GM23338 (cell line): ENCODE measurements around the gene AGAP1. TPM values are rescaled to one million over a fixed set of nuclear protein-coding genes. Genes with fewer than 3 reads are reported as not detected.

ENCODE experiments used
- ATAC-seq: fragments of 200-7000 bp; cut with Tn5 transposase; 3 replicates; pipeline ENCODE4 v1.9.1; 2020
- DNase-seq: peaks from one replicate; pipeline ENCODE4 v3.0.0-alpha.2; 2015; ENCODE audit warnings: low spot score
- H2AFZ ChIP-seq: fragments of 200-600 bp; sonication (generic); 2 replicates; pipeline ENCODE4 v1.8.0; 2016; ENCODE audit warnings: antibody characterized with exemption, mild to moderate bottlenecking, moderate library complexity
- H3F3A ChIP-seq: fragments of 200-600 bp; sonication (generic); replicated peaks from 2 replicates; pipeline ENCODE4 v1.8.0; 2017; ENCODE audit warnings: antibody characterized with exemption, mixed run types, low read depth
- H3K27ac ChIP-seq: fragments of 200-600 bp; sonication (generic); 2 replicates; pipeline ENCODE4 v1.6.1; 2016; ENCODE audit warnings: low read depth
- H3K27me3 ChIP-seq: fragments of 200-600 bp; sonication (generic); 2 replicates; pipeline ENCODE4 v1.8.0; 2016; ENCODE audit warnings: mild to moderate bottlenecking, mixed run types, moderate library complexity; ENCODE audit not compliant: insufficient read depth
- H3K36me3 ChIP-seq: fragments of 200-600 bp; sonication (generic); 2 replicates; pipeline ENCODE4 v1.8.0; 2016; ENCODE audit warnings: mild to moderate bottlenecking; ENCODE audit not compliant: insufficient read depth
- H3K4me1 ChIP-seq: fragments of 200-600 bp; sonication (generic); 2 replicates; pipeline ENCODE4 v1.8.0; 2016; ENCODE audit warnings: mild to moderate bottlenecking, moderate library complexity; ENCODE audit not compliant: insufficient read depth
- H3K4me2 ChIP-seq: fragments of 200-600 bp; sonication (generic); 2 replicates; pipeline ENCODE4 v1.7.1; 2017; ENCODE audit warnings: mixed run types
- H3K4me3 ChIP-seq: fragments of 200-600 bp; sonication (generic); 2 replicates; pipeline ENCODE4 v1.6.1; 2016; ENCODE audit warnings: mixed run types
- H3K79me2 ChIP-seq: fragments of 200-600 bp; sonication (generic); replicated peaks from 2 replicates; pipeline ENCODE4 v1.8.0; 2017; ENCODE audit warnings: mild to moderate bottlenecking; ENCODE audit not compliant: insufficient read depth
- H3K9me2 ChIP-seq: fragments of 200-600 bp; sonication (generic); 2 replicates; pipeline ENCODE4 v1.8.0; 2017; ENCODE audit not compliant: insufficient read depth
- H4K20me1 ChIP-seq: fragments of 200-600 bp; sonication (generic); replicated peaks from 2 replicates; pipeline ENCODE4 v1.8.0; 2017; ENCODE audit warnings: mild to moderate bottlenecking; ENCODE audit not compliant: insufficient read depth
- H3K27ac Mint-ChIP-seq: 2 replicates; pipeline ENCODE4 v1.8.0; 2020; ENCODE audit warnings: inconsistent platforms, mild to moderate bottlenecking, moderate library complexity, mixed read lengths
- H3K27me3 Mint-ChIP-seq: 3 replicates; pipeline ENCODE4 v1.8.0; 2022; ENCODE audit warnings: low read depth, mild to moderate bottlenecking, moderate library complexity, mixed read lengths, inconsistent platforms; ENCODE audit not compliant: insufficient read depth, poor library complexity
- H3K36me3 Mint-ChIP-seq: 3 replicates; pipeline ENCODE4 v1.8.0; 2021; ENCODE audit warnings: low read depth, mild to moderate bottlenecking, inconsistent platforms, moderate library complexity, mixed read lengths
- H3K4me1 Mint-ChIP-seq: 3 replicates; pipeline ENCODE4 v1.8.0; 2020; ENCODE audit warnings: mild to moderate bottlenecking, inconsistent platforms, mixed read lengths
- H3K4me3 Mint-ChIP-seq: 3 replicates; pipeline ENCODE4 v1.8.0; 2021; ENCODE audit warnings: moderate library complexity, mild to moderate bottlenecking, inconsistent platforms, mixed read lengths
- H3K9me3 Mint-ChIP-seq: 3 replicates; pipeline ENCODE4 v1.8.0; 2020; ENCODE audit warnings: moderate library complexity, mild to moderate bottlenecking, inconsistent platforms, mixed read lengths
- CTCF ChIP-seq, 2 experiments: fragments of 200-600 bp in 1 of 2; sonication (generic) in 1 of 2; conservative IDR thresholded peaks; 2 replicates each; pipeline versions ENCODE4 v1.5.1 to v1.6.1; 2016 to 2017; ENCODE audit warnings: antibody characterized with exemption in 2 of 2, low read depth in 2 of 2, mild to moderate bottlenecking in 2 of 2, moderate library complexity in 1 of 2
- ETS1 ChIP-seq: IDR thresholded peaks from 2 replicates; pipeline ENCODE4 v1.6.1; 2016; ENCODE audit warnings: antibody characterized with exemption
- EZH2 ChIP-seq: fragments of 200-600 bp; sonication (generic); IDR thresholded peaks from one replicate; pipeline ENCODE4 v1.8.0; 2017; ENCODE audit warnings: antibody characterized with exemption, mild to moderate bottlenecking, low read depth; ENCODE audit not compliant: unreplicated experiment
- JUNB ChIP-seq: IDR thresholded peaks from one replicate; pipeline ENCODE4 v1.6.1; 2016; ENCODE audit warnings: antibody characterized with exemption; ENCODE audit not compliant: unreplicated experiment
- NANOG ChIP-seq: IDR thresholded peaks from 2 replicates; pipeline ENCODE4 v1.6.1; 2016; ENCODE audit warnings: antibody characterized with exemption, borderline replicate concordance
- POLR2AphosphoS5 ChIP-seq: IDR thresholded peaks from 2 replicates; pipeline ENCODE4 v1.6.1; 2016; ENCODE audit warnings: antibody characterized with exemption, low read depth
- REST ChIP-seq: IDR thresholded peaks from one replicate; pipeline ENCODE4 v1.6.1; 2018; ENCODE audit warnings: antibody characterized with exemption; ENCODE audit not compliant: unreplicated experiment
- STAT1 ChIP-seq: IDR thresholded peaks from one replicate; pipeline ENCODE4 v1.6.1; 2016; ENCODE audit warnings: antibody characterized with exemption; ENCODE audit not compliant: unreplicated experiment
- ZNF114 ChIP-seq: fragments of 250-450 bp; sonication (Bioruptor Pico); IDR thresholded peaks from 2 replicates; pipeline ENCODE4 v1.5.0; 2020; ENCODE audit warnings: mild to moderate bottlenecking, moderate library complexity
- ZNF331 ChIP-seq: fragments of 250-450 bp; sonication (Bioruptor Pico); IDR thresholded peaks from 2 replicates; pipeline ENCODE4 v1.5.0; 2020; ENCODE audit warnings: low read depth, mild to moderate bottlenecking, moderate library complexity
- polyA plus RNA-seq: library from polyadenylated mRNA; unstranded; fragments of >200 nt; fragmentation: Nextera tagmentation; extraction: Ambion mirVana; gene quantifications from 2 replicates; pipeline ENCODE4 v1.2.1, GENCODE V29; 2016
- total RNA-seq: library from RNA; depleted of rRNA; stranded (reverse); fragments of >200 nt; shearing (Covaris generic); gene quantifications from 2 replicates; pipeline ENCODE4 v1.2.3, GENCODE V29; 2014

The AGAP1 gene
- total and polyA plus RNA-seq, 2 experiments from 2014 or later, result 13.3 to 27.9 TPM

- no peak overlapping the region for H3K27ac Mint-ChIP-seq
- H3K4me3 Mint-ChIP-seq, result no peak overlapping the region
- H3K27me3 Mint-ChIP-seq, result peaks cover 5% of the 10 kb centered on the region
- no peak for DNase-seq
- Histone ChIP-seq H4K20me1 (peaks cover 17% of the 10 kb centered on the region), H3K27me3 (no peaks in the 10 kb centered on the region), H3F3A (no peaks in the 10 kb centered on the region), H3K79me2 (peaks cover 87% of the 10 kb centered on the region), H2AFZ (no peak overlapping the region), H3K4me2 (no peak overlapping the region), H3K4me3 (no peak overlapping the region), H3K36me3 (no peaks in the 10 kb centered on the region), H3K9me2 (no peaks in the 10 kb centered on the region), H3K4me1 (no peaks in the 10 kb centered on the region), H3K27ac (no peak overlapping the region)
- H3K4me1 Mint-ChIP-seq, result peaks cover 27% of the 10 kb centered on the region
- H3K36me3 Mint-ChIP-seq, result no peaks in the 10 kb centered on the region; the same call in 2 of the 3 replicates
- H3K9me3 Mint-ChIP-seq, result peaks cover 2% of the 10 kb centered on the region; the same call in 2 of the 3 replicates
- no peak for TF ChIP-seq ZNF114 (CRISPR knock-in tag)
- no peak for ATAC-seq
Observed at GRCh38 chr2:235623752-235624151, 129.9 kb downstream of the AGAP1 start.

- Mint-ChIP-seq H3K27ac (no peak overlapping the region), H3K27me3 (peaks cover 7% of the 10 kb centered on the region), H3K9me3 (peaks cover 2% of the 10 kb centered on the region; the same call in 2 of the 3 replicates), H3K4me3 (no peak overlapping the region), H3K36me3 (no peaks in the 10 kb centered on the region; the same call in 2 of the 3 replicates), H3K4me1 (peaks cover 22% of the 10 kb centered on the region)
- Histone ChIP-seq H3K4me1 (no peaks in the 10 kb centered on the region), H3K27me3 (no peaks in the 10 kb centered on the region), H3F3A (no peaks in the 10 kb centered on the region), H3K36me3 (no peaks in the 10 kb centered on the region), H3K9me2 (0 out of 2 replicates have a peak, but pooled peaks cover 2% of the 10 kb centered on the region), H3K79me2 (peaks cover 87% of the 10 kb centered on the region), H3K27ac (no peak overlapping the region), H2AFZ (no peak overlapping the region), H3K4me2 (no peak overlapping the region), H3K4me3 (no peak overlapping the region), H4K20me1 (peaks cover 19% of the 10 kb centered on the region)
- no peak for DNase-seq
- TF ChIP-seq POLR2AphosphoS5 (no peak), JUNB (no peak), EZH2 (no peak), ZNF331 (no peak), NANOG (no peak)
- ATAC-seq, result no peak
Observed at GRCh38 chr2:235626658-235627057, 132.8 kb downstream of the AGAP1 start.

- Histone ChIP-seq H3K4me1 (no peaks in the 10 kb centered on the region), H3F3A (no peaks in the 10 kb centered on the region), H3K4me2 (no peak overlapping the region), H3K9me2 (0 out of 2 replicates have a peak, but pooled peaks cover 2% of the 10 kb centered on the region), H2AFZ (no peak overlapping the region), H4K20me1 (peaks cover 19% of the 10 kb centered on the region), H3K27ac (no peak overlapping the region), H3K27me3 (no peaks in the 10 kb centered on the region), H3K4me3 (no peak overlapping the region), H3K79me2 (peaks cover 88% of the 10 kb centered on the region), H3K36me3 (no peaks in the 10 kb centered on the region)
- H3K27ac Mint-ChIP-seq, result no peak overlapping the region
- peaks cover 2% of the 10 kb centered on the region; the same call in 2 of the 3 replicates for H3K9me3 Mint-ChIP-seq
- ATAC-seq (no peak), DNase-seq (no peak)
- peaks cover 19% of the 10 kb centered on the region for H3K4me1 Mint-ChIP-seq
- peaks cover 11% of the 10 kb centered on the region for H3K27me3 Mint-ChIP-seq
- no peaks in the 10 kb centered on the region; the same call in 2 of the 3 replicates for H3K36me3 Mint-ChIP-seq
- H3K4me3 Mint-ChIP-seq, result no peak overlapping the region
- no peak for TF ChIP-seq ZNF331
- TF ChIP-seq CTCF (conservative IDR thresholded peaks at IDR 0.05; ENCODE audit: low read depth in 2 of 2), result no peak
- TF ChIP-seq STAT1, result no peak
- TF ChIP-seq EZH2, result no peak
- TF ChIP-seq ETS1, result no peak
- TF ChIP-seq NANOG, result no peak
- TF ChIP-seq REST, result no peak
- TF ChIP-seq ZNF114 (CRISPR knock-in tag), result no peak
- no peak for TF ChIP-seq POLR2AphosphoS5
Observed at GRCh38 chr2:235627682-235628081, 133.8 kb downstream of the AGAP1 start.
